ENCODE measurements around the gene ZNF263. TPM values are rescaled to one million over a fixed set of nuclear protein-coding genes. Genes with fewer than 3 reads are reported as not detected.

Gene ZNF263
- total and polyA plus RNA-seq, 11 donors = 5.3 to 18.7 (median 9.6) TPM

- Histone ChIP-seq H3K36me3 (peaks cover 0 to 26% (median 17%) of the 10 kb centered on the region in 9 donors), H3K27me3 (no peaks in the 10 kb centered on the region), H3K9me3 (peaks cover 0 to 27% (median 9%) of the 10 kb centered on the region in 12 donors), H3K4me3 (peak overlapping the region; percentile 52 to 99 (median 94)), H3K27ac (peak overlapping the region; percentile 98 to 100 (median 99)), H3K4me1 (peaks cover 0 to 30% (median 24%) of the 10 kb centered on the region in 12 donors)
- peak; percentile 5 to 59 (median 34) for ATAC-seq
- no peak for DNase-seq
- no peak for TF ChIP-seq POLR2A (IDR thresholded peaks at IDR 0.05)
- TF ChIP-seq CTCF (IDR thresholded peaks at IDR 0.05) = peak in 1 of 12 donors; percentile 6
- intact Hi-C loops (cut with DNase I) = loop anchor here in 7 of 10 donors (2.0 to 10.0 kb wide), 8 partner anchors 17 to 223 kb away; partner anchors contain the start of genes CLUAP1 (in 3 of the 7), TIGD7 (in 1 of the 7), ZNF200 (in 1 of the 7) and ZNF75A (in 1 of the 7)
- WGBS, 4 donors = 10 to 20% (median 15%) methylated on average over 24 to 29 of the region's 29 CpGs
Observed at GRCh38 chr16:3282103-3282729, 1.1 kb upstream of the ZNF263 start.

- Histone ChIP-seq H3K4me3 (peak overlapping the region; percentile 75 to 99 (median 94)), H3K27me3 (no peaks in the 10 kb centered on the region), H3K9me3 (peaks cover 0 to 42% (median 18%) of the 10 kb centered on the region in 12 donors), H3K4me1 (peaks cover 0 to 30% (median 24%) of the 10 kb centered on the region in 12 donors), H3K36me3 (peaks cover 0 to 42% (median 29%) of the 10 kb centered on the region in 9 donors), H3K27ac (peak overlapping the region; percentile 98 to 100 (median 99))
- intact Hi-C loops (cut with DNase I) = loop anchor here in 8 of 10 donors (1.0 to 10.0 kb wide), 11 partner anchors 19 to 221 kb away; partner anchors contain the start of genes CLUAP1 (in 3 of the 8), TIGD7 (in 2 of the 8), ZNF200 (in 2 of the 8) and ZNF75A (in 2 of the 8)
- no peak for TF ChIP-seq POLR2A (IDR thresholded peaks at IDR 0.05)
- no peak for TF ChIP-seq CTCF (IDR thresholded peaks at IDR 0.05)
- no peak for ATAC-seq
- DNase-seq = peak in 2 of 5 donors; percentile 30 to 33
- WGBS, 4 donors = 5 to 8% (median 6%) methylated on average over 31 to 56 of the region's 56 CpGs
Observed at GRCh38 chr16:3283543-3284447, 504 bp downstream of the ZNF263 start.

DNA sequence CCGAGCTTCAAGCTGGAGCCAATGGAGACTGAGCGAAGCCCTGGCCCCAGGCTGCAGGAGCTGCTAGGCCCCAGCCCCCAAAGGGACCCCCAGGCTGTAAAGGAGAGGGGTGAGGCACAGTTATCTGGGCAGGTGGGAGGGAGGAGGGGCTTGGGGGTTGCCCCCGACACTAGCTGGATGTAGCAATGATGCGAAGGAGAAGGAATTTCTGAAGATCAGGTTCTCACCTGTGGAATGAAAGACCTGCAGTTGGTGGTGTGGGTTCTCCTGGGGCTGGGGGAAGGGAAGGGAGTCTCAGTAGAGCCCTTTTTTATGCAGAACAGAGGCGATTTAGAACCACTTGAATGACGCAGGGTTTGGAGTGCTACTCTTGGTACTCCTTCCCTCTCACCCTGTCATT is 1.8 kb downstream of the ZNF263 start:
- 73 to 84% (median 78%) methylated on average over 6 of the region's 6 CpGs for WGBS, 4 donors
- Histone ChIP-seq H3K9me3 (peaks cover 0 to 56% (median 32%) of the 10 kb centered on the region in 12 donors), H3K36me3 (peaks cover 6 to 55% (median 43%) of the 10 kb centered on the region in 9 donors)

More for the DNA sequence above, 1.8 kb downstream of the ZNF263 start:
- ATAC-seq (no peak), DNase-seq (no peak)
- Histone ChIP-seq H3K4me1 (peaks cover 0 to 30% (median 24%) of the 10 kb centered on the region in 12 donors), H3K27ac (no peak overlapping the region), H3K4me3 (peak overlapping the region in 9 of 12 donors; percentile 75 to 99 (median 93)), H3K27me3 (no peaks in the 10 kb centered on the region)
- TF ChIP-seq CTCF (IDR thresholded peaks at IDR 0.05) = no peak
- TF ChIP-seq POLR2A (IDR thresholded peaks at IDR 0.05) = no peak
- intact Hi-C loops (cut with DNase I) = loop anchor here in 4 of 10 donors (10.0 kb wide), 3 partner anchors 50 to 220 kb away; partner anchors contain the start of genes CLUAP1 (in 2 of the 4) and ZNF200 (in 1 of the 4)
